ENCODE data around the gene TAOK3.

DNA sequence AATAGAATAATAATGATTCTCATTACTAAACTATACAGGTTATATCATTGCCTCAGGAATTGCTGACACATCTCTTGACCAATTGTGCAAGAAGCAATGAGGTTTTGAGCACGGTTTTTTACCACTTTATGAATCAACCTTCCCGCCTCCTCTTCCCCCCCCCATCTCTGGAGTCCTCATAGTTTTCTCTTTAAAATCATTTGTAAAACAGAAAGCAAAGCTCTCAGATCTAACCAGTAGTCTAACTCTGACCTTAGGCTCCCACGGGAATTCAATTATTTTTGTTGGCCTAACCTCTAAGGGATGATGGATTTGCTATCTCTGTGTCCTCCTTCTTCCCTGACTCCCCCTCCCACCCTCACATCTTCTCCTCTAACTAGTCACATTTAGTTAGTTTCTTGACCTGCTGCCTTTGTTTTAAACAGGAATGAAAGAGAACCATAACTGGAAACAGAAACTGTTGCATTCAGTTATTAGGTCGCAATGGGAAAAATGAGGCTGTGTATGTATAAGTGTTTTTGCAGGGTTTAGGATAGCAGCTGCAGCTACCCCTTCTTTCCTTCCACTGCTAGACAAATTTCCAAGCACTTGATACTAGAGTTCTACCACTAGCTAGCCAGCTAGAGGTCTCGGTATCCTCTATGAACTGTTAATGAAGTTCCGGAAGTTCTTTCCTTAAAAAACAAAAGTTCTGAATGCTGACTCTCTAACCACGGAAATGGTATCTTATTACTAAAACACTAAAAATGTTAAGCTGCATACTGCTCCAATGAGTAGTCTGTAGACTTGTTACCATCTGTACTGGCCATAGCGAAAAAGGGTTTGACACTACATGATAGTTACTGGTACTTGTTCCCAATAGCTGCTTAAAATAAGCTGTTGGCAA, 65.4 kb downstream of the TAOK3 start:
- TF ChIP-seq POLR2A (IDR thresholded peaks at IDR 0.05) (no peak), CTCF (IDR thresholded peaks at IDR 0.05) (no peak), POLR2AphosphoS5 (IDR thresholded peaks at IDR 0.05) (no peak), EP300 (IDR thresholded peaks at IDR 0.05) (no peak)

Data from suprapubic skin (tissue), 4 donors.